GM10266 (cell line): ENCODE measurements around the gene OSCAR.

Experiments
- DNase-seq: peaks from one replicate; pipeline ENCODE4 v3.0.0; 2012; ENCODE audit errors: extremely low spot score
- CTCF ChIP-seq: IDR thresholded peaks from 2 replicates; pipeline ENCODE4 v1.5.1; 2012; ENCODE audit warnings: mild to moderate bottlenecking, low read depth; ENCODE audit not compliant: control insufficient read depth, insufficient read depth; ENCODE audit errors: missing control alignments

OSCAR gene

GRCh38 chr19:54138489-54139256 lies 38.1 kb upstream of the OSCAR start:
- no peak for DNase-seq
- TF ChIP-seq CTCF, result no peak

DNA sequence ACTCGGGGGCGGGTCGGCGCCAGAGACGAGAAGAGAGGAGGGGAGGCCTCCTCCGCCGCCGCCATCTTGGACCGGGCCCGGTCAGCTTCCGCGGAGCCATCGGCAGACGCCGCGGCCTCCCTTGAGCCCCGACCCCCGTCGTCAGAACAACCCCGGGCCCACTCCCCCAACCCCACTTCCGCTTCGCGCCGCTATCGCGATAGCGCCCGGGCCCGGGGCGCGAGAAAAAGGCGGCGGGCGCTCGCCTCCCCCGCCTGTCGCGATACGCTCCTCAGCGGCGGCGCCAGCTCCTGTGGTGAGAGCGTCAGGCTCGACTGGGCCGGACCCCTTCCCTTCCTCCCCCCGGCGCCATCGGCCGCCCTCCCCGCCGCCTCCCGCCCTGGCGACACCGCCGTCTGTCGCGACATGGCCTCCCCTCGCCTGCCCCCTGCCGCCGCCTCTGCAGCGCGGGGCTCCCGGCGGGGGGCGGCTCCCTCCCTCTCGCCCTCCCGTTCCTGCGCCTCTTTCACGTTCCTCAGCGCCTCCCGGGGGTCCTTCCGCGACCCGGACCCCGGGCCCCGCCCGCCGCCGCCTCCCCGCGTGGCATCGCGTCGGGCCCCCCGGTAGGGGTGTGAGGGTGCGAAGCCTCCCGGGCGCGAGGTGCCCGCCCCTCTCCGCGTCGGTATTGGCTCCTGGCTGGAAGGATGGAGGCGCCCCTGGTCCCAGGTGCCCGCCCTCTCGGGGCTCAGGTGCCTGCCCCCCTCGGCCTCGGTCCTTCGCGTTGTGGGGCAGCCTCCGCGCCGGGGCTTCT lies 37.3 kb upstream of the OSCAR start, which contains the start of gene CNOT3:
Gene CNOT3 (plus strand): TSS at position 64 of the 790 bp plus-strand sequence. CDS start 5,217 bp downstream, outside the sequence.
- no peak for TF ChIP-seq CTCF
- peak; percentile 48 for DNase-seq

GRCh38 chr19:54136864-54137698 lies 36.5 kb upstream of the OSCAR start:
- no peak for TF ChIP-seq CTCF

DNA sequence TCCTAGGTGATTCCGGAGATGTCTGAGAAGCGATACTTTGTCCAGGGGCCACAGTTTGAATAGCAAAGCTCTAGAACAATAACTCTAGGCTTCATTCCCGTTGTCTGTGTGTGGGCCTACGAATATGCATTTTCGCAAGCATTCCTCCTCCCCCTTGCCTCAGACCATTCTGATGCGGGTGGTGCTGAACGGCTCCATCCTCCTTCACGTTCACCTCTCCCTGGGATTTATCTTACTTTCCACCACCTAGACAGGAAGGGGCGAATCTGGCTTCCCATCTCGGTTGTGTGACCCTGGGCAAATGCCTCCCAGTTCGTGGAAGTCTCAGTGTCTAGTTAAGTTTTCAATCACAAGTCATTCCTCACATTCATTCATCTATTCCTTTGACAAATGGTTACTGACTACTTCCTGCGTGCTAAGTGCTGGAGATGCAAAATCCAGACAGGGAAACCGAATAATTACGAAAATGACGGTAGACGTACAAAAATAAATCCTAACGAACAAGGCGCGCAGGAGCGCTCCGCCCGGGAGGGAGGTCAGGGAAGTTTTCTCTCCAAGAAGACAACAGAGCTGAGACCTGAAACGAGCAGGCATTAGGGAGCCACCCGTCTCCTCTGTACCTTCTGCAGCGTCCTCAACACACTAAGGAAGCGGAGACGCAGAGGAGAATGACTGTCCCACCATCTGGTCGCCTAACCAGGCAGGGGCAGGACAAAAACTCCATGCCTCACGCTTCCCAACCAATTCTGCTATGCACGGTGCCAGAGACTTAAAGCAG lies 35.7 kb upstream of the OSCAR start:
- no peak for DNase-seq
- TF ChIP-seq CTCF, result no peak

More at GRCh38 chr19:54136864-54137698, 36.5 kb upstream of the OSCAR start:
- peak; percentile 99 for DNase-seq

DNA sequence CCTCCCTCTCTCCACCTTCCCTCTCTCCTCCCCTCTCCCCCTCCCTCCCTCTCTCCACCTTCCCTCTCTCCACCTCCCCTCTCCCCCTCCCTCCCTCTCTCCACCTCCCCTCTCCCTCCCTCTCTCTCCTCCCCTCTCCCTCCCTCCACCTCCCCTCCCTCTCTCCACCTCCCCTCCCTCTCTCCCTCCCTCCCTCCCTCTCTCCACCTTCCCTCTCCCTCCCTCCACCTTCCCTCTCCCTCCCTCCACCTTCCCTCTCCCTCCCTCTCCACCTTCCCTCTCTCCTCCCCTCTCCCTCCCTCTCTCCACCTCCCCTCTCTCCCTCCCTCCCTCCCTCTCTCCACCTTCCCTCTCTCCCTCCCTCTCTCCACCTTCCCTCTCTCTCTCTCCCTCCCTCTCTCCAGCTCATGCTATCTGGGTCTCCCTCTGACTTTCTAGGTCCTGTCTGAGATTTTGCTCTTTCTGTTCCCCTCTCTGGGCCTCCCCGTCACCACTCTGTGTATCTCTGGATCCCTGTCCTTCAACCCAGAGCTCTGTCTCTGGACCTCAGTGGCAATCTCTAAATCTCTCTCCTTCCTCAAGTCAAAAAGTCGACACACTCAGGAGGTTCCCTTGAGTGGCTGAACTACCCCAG lies 33.5 kb upstream of the OSCAR start:
- no peak for TF ChIP-seq CTCF
- no peak for DNase-seq

DNA sequence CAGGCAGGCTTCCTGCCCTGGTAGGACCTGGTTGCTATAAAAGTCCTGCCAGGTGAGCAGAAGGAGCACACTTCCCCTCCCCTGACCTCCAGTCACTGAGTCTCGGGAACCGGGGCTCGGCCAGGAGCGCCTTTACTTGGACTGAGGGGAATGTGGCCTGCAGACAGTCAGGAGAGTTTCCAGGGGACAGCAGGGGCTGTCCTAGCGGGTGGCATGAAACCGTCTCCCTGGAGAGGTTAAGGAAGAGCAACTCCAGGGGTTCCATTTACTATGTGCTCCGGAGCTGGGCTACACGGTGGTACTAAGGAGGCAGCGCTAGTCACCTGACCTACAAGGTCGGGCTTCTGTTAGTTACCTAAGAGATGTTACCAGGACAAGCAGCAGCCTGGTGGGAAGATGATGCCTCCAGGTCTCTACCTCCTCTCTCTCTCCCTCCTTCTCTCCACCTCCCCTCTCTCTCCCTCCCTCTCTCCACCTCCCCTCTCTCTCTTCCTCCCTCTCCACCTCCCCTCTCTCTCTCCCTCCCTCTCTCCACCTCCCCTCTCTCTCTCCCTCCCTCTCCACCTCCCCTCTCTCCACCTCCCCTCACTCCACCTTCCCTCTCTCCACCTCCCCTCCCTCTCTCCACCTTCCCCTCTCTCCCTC lies 32.8 kb upstream of the OSCAR start:
- no peak for DNase-seq
- TF ChIP-seq CTCF, result no peak
